AML-193 (cell line): ENCODE results near the gene LTBP1.
"Not testable (repeated sequence)": the region's sequence is repeated elsewhere in the genome, so short reads cannot be mapped to it uniquely, and the experiment has no call there.

Source experiments
- DNase-seq, 2 experiments: peaks; one replicate each; lab custom pipeline; 2025; lab: John Stamatoyannopoulos, UW

Gene LTBP1

GRCh38 chr2:32946314-32947075, at the start of gene LTBP1:
Gene LTBP1 (plus strand): TSS chr2:32946953. CDS start chr2:32947325, 372 bp downstream.
- DNase-seq = peak; percentile 2 to 13

- DNase-seq = no peak
Observed at GRCh38 chr2:32900246-32900973, 46.3 kb upstream of the LTBP1 start.

GRCh38 chr2:32901313-32901712, 45.4 kb upstream of the LTBP1 start:
- no peak for DNase-seq

GRCh38 chr2:32902174-32902573, 44.6 kb upstream of the LTBP1 start:
- no peak for DNase-seq

- DNase-seq = no peak
Observed at GRCh38 chr2:32902986-32903385, 43.8 kb upstream of the LTBP1 start.

- no peak for DNase-seq
Observed at GRCh38 chr2:32904074-32904473, 42.7 kb upstream of the LTBP1 start.

GRCh38 chr2:32904751-32905150, 42.0 kb upstream of the LTBP1 start:
- DNase-seq = no peak

- no peak for DNase-seq
Observed at GRCh38 chr2:32905270-32905669, 41.5 kb upstream of the LTBP1 start.

GRCh38 chr2:32910883-32911598, 35.7 kb upstream of the LTBP1 start:
- DNase-seq = no peak

GRCh38 chr2:32915694-32916093, 31.1 kb upstream of the LTBP1 start:
- DNase-seq = no peak

GRCh38 chr2:32918774-32919173, 28.0 kb upstream of the LTBP1 start:
- no peak for DNase-seq

- not testable (repeated sequence) for DNase-seq
Observed at GRCh38 chr2:32919901-32920300, 26.9 kb upstream of the LTBP1 start.

GRCh38 chr2:32921486-32921885, 25.3 kb upstream of the LTBP1 start:
- DNase-seq = not testable (repeated sequence)

GRCh38 chr2:32922501-32922900, 24.3 kb upstream of the LTBP1 start:
- no peak for DNase-seq

- DNase-seq = no peak
Observed at GRCh38 chr2:32923109-32923508, 23.6 kb upstream of the LTBP1 start.

GRCh38 chr2:32925283-32925815, 21.4 kb upstream of the LTBP1 start:
- no peak for DNase-seq

- no peak for DNase-seq
Observed at GRCh38 chr2:32925976-32926707, 20.6 kb upstream of the LTBP1 start.

- no peak for DNase-seq
Observed at GRCh38 chr2:32926708-32927084, 20.1 kb upstream of the LTBP1 start.

GRCh38 chr2:32930436-32930835, 16.3 kb upstream of the LTBP1 start:
- DNase-seq = no peak

GRCh38 chr2:32931519-32931918, 15.2 kb upstream of the LTBP1 start:
- DNase-seq = no peak

GRCh38 chr2:32931945-32932709, 14.6 kb upstream of the LTBP1 start:
- no peak for DNase-seq
